HG03175 (cell line): ENCODE data around the gene MEA1.

Experiments used
- ATAC-seq: cut with Tn5 transposase; IDR thresholded peaks from one replicate; pipeline ENCODE4 v1.9.1; 2021; ENCODE audit warnings: mild to moderate bottlenecking, moderate library complexity; ENCODE audit not compliant: unreplicated experiment

The MEA1 gene

DNA sequence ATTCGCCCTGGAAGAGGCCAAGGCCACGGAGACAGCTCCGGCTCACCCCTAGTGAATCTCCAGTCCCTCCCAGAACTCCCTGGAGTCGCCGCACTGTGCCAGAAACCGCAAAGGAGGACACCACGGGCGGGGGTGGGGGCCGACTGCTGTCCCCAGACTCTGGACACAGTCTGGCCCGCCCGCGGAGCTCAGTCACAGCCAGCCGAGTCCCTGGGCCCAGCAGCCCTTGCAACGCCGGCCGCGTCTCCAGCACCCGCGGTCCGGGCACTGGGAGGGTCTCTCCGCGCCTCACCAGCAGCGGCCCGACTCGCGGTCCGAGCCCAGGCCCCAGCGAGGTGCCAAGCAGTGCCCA lies 35.3 kb downstream of the MEA1 start:
- ATAC-seq = peak; percentile 24

- ATAC-seq = no peak
Measured at GRCh38 chr6:42974919-42975505, 38.7 kb downstream of the MEA1 start.

DNA sequence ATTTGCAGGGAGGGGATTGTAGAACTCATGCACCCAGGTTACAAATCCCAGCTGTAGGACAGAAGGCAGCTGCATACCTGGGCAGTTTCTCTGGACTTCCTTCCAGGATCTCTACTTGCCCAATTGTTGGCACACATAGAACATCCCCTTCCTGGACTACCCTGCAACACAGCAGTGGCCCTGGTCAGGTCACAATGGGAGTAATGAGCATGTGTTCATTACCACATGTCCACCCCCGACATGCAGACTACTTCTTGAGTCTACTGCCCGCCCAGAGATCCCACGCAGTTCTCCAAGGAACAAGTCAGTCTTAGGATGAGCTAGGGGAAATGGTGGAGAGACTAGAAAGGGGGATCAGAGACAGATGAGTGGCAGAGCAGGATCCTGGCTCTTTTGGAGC lies 39.8 kb downstream of the MEA1 start:
- no peak for ATAC-seq

GRCh38 chr6:42971746-42972327 lies 41.9 kb downstream of the MEA1 start:
- no peak for ATAC-seq

GRCh38 chr6:42970871-42971612 lies 42.7 kb downstream of the MEA1 start:
- ATAC-seq = no peak

- ATAC-seq = no peak
Measured at GRCh38 chr6:42969934-42970333, 43.8 kb downstream of the MEA1 start.

DNA sequence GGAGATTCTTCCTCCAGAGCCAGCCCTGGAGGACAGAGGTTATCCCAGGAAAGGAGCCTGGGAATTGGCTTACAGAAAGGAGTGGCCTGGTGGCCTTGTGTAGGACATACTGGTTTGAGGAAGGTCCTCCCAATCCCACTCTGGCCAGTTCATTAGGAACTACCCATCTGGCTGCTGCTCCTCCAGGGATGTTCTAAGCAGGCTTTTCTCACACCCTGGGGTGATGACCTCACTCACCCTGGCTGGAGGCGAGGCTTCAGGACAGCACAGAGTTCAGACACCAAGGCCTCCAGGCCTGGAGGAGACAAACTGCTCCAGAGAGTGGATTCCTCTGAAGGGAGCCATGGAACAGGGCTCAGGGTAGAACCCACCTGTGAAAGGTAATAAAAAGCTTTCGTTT lies 44.3 kb downstream of the MEA1 start:
- no peak for ATAC-seq

- no peak for ATAC-seq
Measured at GRCh38 chr6:42968783-42969182, 45.0 kb downstream of the MEA1 start.

DNA sequence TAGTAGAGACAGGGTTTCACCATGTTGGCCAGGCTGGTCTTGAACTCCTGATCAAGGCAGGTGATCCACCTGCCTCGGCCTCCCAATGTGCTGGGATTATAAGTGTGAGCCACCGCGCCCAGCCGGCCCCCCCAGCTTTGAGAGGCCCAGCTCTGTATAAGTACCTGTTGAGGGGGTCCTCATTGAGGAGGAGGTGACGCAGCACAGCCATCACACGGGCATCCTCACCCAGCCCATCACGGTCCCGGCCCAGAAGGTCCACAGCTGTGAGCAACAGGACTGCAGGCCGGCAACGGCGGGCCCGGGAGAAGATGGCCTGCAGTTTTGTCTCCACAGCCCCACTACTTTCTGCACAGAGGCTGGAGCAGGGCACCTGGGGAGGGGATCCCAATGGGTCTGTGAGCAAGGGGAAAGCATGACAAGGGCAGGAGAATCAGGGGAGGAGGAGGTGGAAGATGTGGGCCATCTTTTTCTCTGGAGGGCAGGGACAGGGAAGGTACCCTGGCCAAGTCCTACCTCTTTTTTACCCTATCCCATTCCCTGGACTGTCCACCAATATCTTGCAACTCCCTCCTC lies 45.5 kb downstream of the MEA1 start:
- no peak for ATAC-seq

DNA sequence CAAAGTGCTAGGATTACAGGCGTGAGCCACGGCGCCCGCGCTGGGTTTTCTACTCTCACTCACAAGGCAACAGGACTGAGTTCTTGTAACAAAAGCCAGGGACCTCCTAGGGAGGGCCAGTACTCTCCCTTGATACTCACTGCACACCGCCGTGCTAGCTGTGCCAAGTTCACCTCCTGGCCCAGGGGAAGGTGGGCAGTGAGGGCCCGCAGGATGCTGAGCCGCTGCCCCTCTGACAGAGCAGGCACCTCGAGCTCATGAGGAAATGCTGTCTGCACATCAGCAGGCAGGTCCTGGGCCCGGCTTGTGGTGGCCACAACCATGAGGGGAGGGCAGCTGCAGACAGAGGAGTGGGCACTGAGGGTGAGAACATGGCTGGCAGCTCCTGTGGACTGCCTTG lies 46.5 kb downstream of the MEA1 start:
- no peak for ATAC-seq

- ATAC-seq = no peak
Measured at GRCh38 chr6:42966571-42966970, 47.2 kb downstream of the MEA1 start.

DNA sequence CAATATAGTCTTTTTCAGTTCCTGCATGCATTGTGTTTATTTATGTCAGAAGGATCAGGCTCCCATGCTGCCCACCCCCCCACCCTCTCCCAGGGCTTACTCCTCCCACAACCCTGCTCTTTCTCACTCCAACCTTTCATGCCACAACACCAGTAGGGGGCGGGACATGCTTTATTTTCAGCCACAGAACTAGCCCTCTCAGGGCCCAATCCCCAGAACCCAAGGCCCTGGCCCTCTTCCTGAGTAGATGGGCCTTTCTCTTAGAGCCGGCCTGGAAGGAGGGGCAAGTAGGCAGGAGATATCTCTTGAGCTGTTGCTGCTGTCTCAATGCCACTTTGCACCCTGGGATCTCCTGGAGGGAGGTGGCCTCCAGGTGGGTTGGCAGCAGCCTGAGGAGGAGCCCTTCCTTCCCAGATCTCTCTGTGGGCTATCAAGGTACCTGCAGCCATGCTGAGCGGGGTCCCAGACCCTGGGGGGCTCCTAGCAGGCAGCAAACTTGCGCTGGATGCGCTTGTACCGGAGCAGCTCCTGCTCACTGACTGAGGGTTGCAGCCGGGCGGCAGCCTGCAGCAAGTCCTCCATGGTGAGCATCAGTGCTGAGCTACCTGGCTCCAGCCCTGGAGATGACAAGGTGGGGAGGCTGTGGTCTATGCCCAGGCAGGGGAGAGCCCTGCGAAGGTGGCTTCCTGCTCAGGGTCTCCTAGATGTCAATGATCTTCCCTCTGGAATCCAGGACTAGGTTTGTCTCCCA lies 49.7 kb downstream of the MEA1 start:
- no peak for ATAC-seq

GRCh38 chr6:42963179-42963854 lies 50.4 kb downstream of the MEA1 start:
- ATAC-seq = no peak

GRCh38 chr6:42962502-42963178 lies 51.1 kb downstream of the MEA1 start:
- no peak for ATAC-seq

- ATAC-seq = no peak
Measured at GRCh38 chr6:42962096-42962495, 51.6 kb downstream of the MEA1 start.
